Activated naive CD8-positive, alpha-beta T cell (primary cell): ENCODE results near the gene IARS2.
"Not testable (repeated sequence)": the region's sequence is repeated elsewhere in the genome, so short reads cannot be mapped to it uniquely, and the experiment has no call there.

Experiments
- H3K27ac Mint-ChIP-seq: one replicate; pipeline ENCODE4 v1.8.0; 2021; ENCODE audit warnings: mixed read lengths
- H3K27me3 Mint-ChIP-seq: one replicate; pipeline ENCODE4 v1.8.0; 2021; ENCODE audit warnings: mixed read lengths
- H3K36me3 Mint-ChIP-seq: one replicate; pipeline ENCODE4 v1.8.0; 2021; ENCODE audit warnings: mixed read lengths
- H3K4me1 Mint-ChIP-seq: one replicate; pipeline ENCODE4 v1.8.0; 2021; ENCODE audit warnings: low read depth, mixed read lengths
- H3K4me3 Mint-ChIP-seq: one replicate; pipeline ENCODE4 v1.8.0; 2021; ENCODE audit warnings: mild to moderate bottlenecking, mixed read lengths
- H3K9me3 Mint-ChIP-seq: one replicate; pipeline ENCODE4 v1.8.0; 2021; ENCODE audit warnings: low read depth, mixed read lengths

The IARS2 gene

GRCh38 chr1:220089650-220090556 lies 4.0 kb upstream of the IARS2 start, which contains the start of gene BPNT1:
Gene BPNT1, minus strand, starts transcription at chr1:220089788. Its CDS starts 9,942 bp downstream, at chr1:220079846.
- peak within 1 kb of the TSS; percentile 93 for H3K4me3 Mint-ChIP-seq
- no peaks in the 10 kb centered on the region for H3K27me3 Mint-ChIP-seq
- no peaks in the 10 kb centered on the region for H3K9me3 Mint-ChIP-seq

DNA sequence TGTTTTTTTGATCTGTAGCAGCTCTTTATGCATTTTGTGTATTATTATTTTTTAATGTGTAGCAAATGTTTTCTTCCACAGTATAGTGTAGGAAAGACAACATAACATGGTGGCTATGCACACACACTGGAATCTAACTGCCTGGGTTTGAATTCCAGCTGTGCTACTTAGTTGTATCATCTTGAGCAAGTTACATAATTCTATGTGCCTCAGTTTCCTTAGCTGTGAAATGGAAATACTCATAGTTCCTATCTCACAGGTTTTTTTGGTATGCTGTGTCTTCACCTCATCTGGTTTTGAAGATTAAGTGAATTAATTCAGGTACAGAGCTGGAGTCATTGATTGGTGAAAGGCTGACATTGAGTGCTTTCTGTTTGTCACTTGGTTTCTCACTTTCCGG lies 1.2 kb upstream of the IARS2 start:
- Mint-ChIP-seq H3K4me1 (peaks cover 28% of the 10 kb centered on the region), H3K9me3 (no peaks in the 10 kb centered on the region), H3K4me3 (peak overlapping the region; percentile 9), H3K27me3 (no peaks in the 10 kb centered on the region), H3K36me3 (no peaks in the 10 kb centered on the region), H3K27ac (no peak overlapping the region)

More at GRCh38 chr1:220089650-220090556, 4.0 kb upstream of the IARS2 start, which contains the start of gene BPNT1:
- Mint-ChIP-seq H3K36me3 (no peaks in the 10 kb centered on the region), H3K27ac (peak within 1 kb of the TSS; percentile 92), H3K4me1 (peaks cover 11% of the 10 kb centered on the region)

DNA sequence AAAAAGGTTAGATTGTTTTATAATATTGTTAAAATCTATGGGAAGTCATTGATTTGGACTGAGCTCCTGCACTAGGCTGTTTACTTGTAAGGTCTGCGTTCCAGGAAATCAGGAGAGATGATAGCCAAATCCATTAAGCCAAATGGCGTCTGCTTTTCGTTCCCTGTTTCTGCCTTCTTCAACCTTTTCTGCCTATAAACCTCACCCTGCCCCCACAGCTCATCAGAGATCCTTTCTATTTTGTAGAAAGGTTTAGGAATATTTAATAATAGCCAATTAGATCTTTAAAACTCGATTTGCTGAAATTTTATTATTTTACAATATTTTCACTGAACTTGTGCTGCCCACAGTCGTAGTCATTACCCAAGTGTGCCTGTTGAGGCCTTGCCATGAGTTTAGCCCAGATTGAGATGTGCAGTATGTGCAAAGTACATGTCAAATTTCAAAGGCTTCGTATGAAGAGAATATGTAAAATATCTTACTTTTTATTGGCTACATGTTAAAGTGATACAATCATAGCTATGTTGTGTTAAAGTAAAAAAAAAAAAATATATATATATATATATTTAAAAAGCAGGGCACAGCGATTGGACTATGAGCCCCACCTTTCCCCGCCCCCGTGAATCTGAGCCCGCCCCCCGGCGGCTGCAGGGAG lies 444 bp upstream of the IARS2 start:
- Mint-ChIP-seq H3K4me3 (no peak overlapping the region), H3K9me3 (no peaks in the 10 kb centered on the region), H3K27ac (no peak overlapping the region)

GRCh38 chr1:220099826-220100225 lies 5.9 kb downstream of the IARS2 start:
- Mint-ChIP-seq H3K9me3 (no peaks in the 10 kb centered on the region), H3K36me3 (peaks cover 7% of the 10 kb centered on the region), H3K27me3 (no peaks in the 10 kb centered on the region), H3K4me1 (peaks cover 28% of the 10 kb centered on the region), H3K27ac (no peak overlapping the region), H3K4me3 (no peak overlapping the region)

More for the DNA sequence above, 444 bp upstream of the IARS2 start:
- Mint-ChIP-seq H3K36me3 (peaks cover 4% of the 10 kb centered on the region), H3K27me3 (no peaks in the 10 kb centered on the region), H3K4me1 (peaks cover 34% of the 10 kb centered on the region)

DNA sequence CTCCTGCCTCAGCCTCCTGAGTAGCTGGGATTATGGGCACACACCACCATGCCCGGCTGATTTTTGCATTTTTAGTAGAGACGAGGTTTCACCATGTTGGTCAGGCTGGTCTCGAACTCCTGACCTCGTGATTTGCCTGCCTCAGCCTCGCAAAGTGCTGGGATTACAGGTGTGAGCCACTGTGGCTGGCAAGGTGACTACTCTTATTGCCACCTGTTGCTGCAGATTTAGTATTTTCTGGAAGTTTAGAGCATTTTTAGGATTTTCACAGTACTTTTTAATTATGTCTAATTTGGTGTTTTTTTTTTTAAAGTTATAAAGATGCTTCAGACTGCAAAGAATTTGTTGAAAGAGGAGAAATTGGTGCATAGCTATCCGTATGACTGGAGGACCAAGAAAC lies 16.5 kb downstream of the IARS2 start:
- not testable (repeated sequence) for H3K27me3 Mint-ChIP-seq, H3K27ac Mint-ChIP-seq, H3K4me3 Mint-ChIP-seq, H3K4me1 Mint-ChIP-seq, H3K9me3 Mint-ChIP-seq, H3K36me3 Mint-ChIP-seq

- H3K9me3 Mint-ChIP-seq, H3K4me1 Mint-ChIP-seq, H3K27me3 Mint-ChIP-seq, H3K27ac Mint-ChIP-seq, H3K4me3 Mint-ChIP-seq: not testable (repeated sequence)
- H3K36me3 Mint-ChIP-seq, result peaks cover 10% of the 10 kb centered on the region
Measured at GRCh38 chr1:220112600-220112999, 18.7 kb downstream of the IARS2 start.

DNA sequence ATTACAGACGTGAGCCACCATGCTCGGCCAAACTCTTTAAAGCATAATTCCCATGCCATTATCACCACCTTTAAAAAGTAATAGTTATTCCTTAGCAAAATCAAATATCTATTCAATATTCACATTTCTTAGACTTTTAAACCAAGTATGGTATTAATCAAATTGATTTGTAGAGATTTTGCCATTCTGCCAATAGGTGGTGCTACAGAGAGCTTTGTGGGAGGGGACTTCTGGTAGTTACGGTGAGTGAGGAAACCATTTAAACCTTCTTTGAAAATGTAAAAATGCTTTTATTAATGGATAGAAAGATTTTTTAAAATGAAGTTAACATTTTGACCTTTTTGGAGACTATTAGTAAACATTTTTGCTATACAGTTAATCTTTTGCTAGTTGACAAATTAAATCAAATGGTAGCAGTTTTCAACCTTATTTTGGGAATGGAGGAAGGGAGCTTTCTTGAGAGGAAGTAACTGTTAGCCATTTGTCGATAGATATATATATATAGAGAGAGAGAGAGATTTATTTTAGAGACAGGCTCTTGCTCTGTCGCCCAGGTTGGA lies 19.3 kb downstream of the IARS2 start:
- peaks cover 10% of the 10 kb centered on the region for H3K36me3 Mint-ChIP-seq
- H3K9me3 Mint-ChIP-seq, result no peaks in the 10 kb centered on the region
- no peaks in the 10 kb centered on the region for H3K27me3 Mint-ChIP-seq
- H3K4me1 Mint-ChIP-seq, result peaks cover 10% of the 10 kb centered on the region
- H3K4me3 Mint-ChIP-seq, result peak overlapping the region; percentile 4
- H3K27ac Mint-ChIP-seq, result no peak overlapping the region

DNA sequence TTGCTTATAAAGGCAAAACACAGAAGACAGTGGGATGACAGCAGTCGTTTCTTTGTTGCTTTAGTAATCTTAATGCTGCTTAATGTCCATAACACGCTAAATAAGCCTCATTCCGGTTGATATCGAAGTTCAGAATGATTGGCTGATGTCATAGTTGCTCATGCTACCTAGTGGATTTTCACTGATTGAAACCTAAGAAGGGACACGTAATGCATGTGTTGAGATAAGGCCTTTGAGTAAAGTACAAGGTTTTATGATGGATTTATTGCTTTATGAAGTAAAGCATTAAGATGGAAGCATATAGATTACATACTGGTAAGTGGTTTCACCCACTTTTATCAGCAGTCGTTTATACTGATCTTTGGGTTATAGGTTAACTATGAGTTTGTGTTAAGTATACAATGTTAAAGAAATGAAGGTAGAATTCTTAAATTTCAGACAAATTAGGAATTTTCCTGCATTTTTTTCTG lies 25.1 kb downstream of the IARS2 start:
- Mint-ChIP-seq H3K9me3 (no peaks in the 10 kb centered on the region), H3K4me3 (no peak overlapping the region), H3K36me3 (peaks cover 4% of the 10 kb centered on the region), H3K4me1 (peaks cover 8% of the 10 kb centered on the region), H3K27ac (peak overlapping the region; percentile 16), H3K27me3 (no peaks in the 10 kb centered on the region)

- Mint-ChIP-seq H3K36me3 (no peaks in the 10 kb centered on the region), H3K9me3 (no peaks in the 10 kb centered on the region), H3K4me3 (no peak overlapping the region), H3K4me1 (peaks cover 7% of the 10 kb centered on the region), H3K27me3 (no peaks in the 10 kb centered on the region), H3K27ac (no peak overlapping the region)
Measured at GRCh38 chr1:220121791-220122530, 28.0 kb downstream of the IARS2 start.

DNA sequence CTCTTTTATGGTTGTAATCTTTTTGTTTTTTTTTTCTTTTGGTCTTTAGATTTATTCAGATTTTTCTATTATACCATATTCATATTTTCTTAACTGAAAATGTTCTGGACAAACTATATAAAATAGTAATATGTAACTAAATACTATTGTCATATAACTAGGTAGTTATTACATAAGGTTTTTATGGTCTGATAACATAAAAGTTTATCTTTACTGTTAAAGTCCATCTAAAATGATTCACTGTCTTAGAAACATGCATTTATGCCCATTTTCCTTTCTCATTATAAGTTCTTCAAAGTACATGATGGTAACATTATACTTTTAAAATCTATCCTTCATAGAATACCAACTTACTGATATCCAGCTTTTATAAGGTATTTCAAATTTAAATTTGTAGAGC lies 29.1 kb downstream of the IARS2 start:
- no peak overlapping the region for H3K4me3 Mint-ChIP-seq
- no peak overlapping the region for H3K27ac Mint-ChIP-seq
- no peaks in the 10 kb centered on the region for H3K9me3 Mint-ChIP-seq
- H3K4me1 Mint-ChIP-seq, result peaks cover 10% of the 10 kb centered on the region
- peaks cover 4% of the 10 kb centered on the region for H3K36me3 Mint-ChIP-seq
- no peaks in the 10 kb centered on the region for H3K27me3 Mint-ChIP-seq

DNA sequence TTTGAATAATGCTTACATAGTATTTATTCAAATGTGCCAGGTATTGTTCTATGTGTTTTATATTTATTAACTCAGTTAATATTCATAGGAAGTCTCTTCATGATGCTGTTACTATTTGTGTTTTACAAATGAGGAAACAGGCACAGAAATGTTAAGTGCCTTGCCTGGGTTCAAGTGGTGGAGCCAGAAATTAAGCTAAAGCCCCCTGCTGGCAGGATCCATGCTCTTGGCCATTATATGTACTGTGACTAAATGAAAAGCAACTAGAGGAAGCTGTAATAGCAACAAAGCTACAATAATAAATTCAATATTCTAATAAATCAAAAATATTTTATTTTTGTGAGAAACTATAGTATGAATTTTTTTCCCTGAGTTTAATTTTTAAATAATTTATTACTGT lies 30.0 kb downstream of the IARS2 start:
- no peak overlapping the region for H3K4me3 Mint-ChIP-seq
- H3K27ac Mint-ChIP-seq, result no peak overlapping the region
- H3K27me3 Mint-ChIP-seq, result no peaks in the 10 kb centered on the region
- peaks cover 6% of the 10 kb centered on the region for H3K36me3 Mint-ChIP-seq
- H3K4me1 Mint-ChIP-seq, result peaks cover 8% of the 10 kb centered on the region
- no peaks in the 10 kb centered on the region for H3K9me3 Mint-ChIP-seq

DNA sequence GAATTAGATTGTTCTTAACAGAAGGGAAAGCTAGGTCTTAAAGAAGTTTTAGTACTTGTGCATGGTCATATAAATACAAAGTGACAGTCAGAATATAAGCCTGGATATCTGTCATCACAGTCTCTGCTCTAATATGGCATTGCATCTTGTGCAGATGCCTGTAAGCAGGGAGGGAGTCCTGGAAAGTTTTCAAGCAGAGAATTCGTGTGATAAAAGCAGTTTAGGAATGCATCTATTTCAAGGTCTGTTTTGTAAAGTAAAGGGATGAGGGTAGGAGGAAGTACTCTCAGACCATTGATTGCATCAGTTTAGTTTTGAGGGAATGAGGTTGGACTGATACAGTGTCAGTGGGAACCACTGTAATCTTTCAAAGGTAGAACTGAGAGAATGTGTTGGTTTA lies 30.6 kb downstream of the IARS2 start:
- no peak overlapping the region for H3K27ac Mint-ChIP-seq
- peaks cover 8% of the 10 kb centered on the region for H3K4me1 Mint-ChIP-seq
- no peaks in the 10 kb centered on the region for H3K27me3 Mint-ChIP-seq
- H3K9me3 Mint-ChIP-seq, result peaks cover 3% of the 10 kb centered on the region
- no peak overlapping the region for H3K4me3 Mint-ChIP-seq
- peaks cover 10% of the 10 kb centered on the region for H3K36me3 Mint-ChIP-seq

- no peaks in the 10 kb centered on the region for H3K27me3 Mint-ChIP-seq
- H3K4me1 Mint-ChIP-seq, result peaks cover 7% of the 10 kb centered on the region
- H3K9me3 Mint-ChIP-seq, result peaks cover 4% of the 10 kb centered on the region
- peaks cover 18% of the 10 kb centered on the region for H3K36me3 Mint-ChIP-seq
- no peak overlapping the region for H3K27ac Mint-ChIP-seq
- no peak overlapping the region for H3K4me3 Mint-ChIP-seq
Measured at GRCh38 chr1:220127076-220127475, 33.1 kb downstream of the IARS2 start.

DNA sequence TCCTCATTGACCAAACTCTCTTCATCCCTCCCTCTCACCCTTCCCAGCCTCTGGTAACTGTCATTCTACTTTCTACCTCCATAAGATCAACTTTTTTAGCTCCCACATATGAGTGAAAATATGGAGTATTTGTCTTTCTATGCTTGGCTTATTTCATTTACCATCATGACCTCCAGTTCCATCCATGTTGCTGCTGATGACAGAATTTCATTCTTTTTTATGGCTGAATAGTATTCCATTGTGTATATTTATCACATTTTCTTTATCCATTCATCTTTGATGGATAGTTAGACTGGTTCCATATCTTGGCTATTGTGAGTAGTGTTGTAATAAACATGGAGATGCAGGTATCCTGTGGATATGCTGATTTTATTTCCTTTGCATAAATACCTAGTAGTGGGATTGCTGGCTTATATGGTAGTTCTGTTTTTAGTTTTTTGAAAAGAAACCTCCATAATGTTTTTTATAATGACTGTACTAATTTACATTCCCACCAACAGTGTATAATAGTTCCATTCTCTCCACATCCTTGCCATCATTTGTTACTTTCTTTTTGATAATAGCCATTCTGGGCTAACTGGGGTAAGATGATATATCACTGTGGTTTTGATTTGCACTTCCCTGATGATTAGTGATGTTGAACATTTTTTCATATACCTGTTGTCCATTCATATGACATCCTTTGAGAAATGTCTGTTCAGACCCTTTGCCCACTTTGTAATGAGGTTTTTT lies 35.7 kb downstream of the IARS2 start:
- Mint-ChIP-seq H3K27ac (no peak overlapping the region), H3K36me3 (peaks cover 23% of the 10 kb centered on the region), H3K27me3 (no peaks in the 10 kb centered on the region), H3K4me1 (peaks cover 4% of the 10 kb centered on the region), H3K9me3 (peaks cover 4% of the 10 kb centered on the region), H3K4me3 (no peak overlapping the region)
